DMS53 treated with DMSO at 0.1 percent for 48 hours (cell line): ENCODE measurements around the gene MEPE.

Experiments used
- DNase-seq: peaks from one replicate; lab custom pipeline; 2025; ENCODE audit not compliant: unreplicated experiment; lab: John Stamatoyannopoulos, UW

MEPE gene

DNA sequence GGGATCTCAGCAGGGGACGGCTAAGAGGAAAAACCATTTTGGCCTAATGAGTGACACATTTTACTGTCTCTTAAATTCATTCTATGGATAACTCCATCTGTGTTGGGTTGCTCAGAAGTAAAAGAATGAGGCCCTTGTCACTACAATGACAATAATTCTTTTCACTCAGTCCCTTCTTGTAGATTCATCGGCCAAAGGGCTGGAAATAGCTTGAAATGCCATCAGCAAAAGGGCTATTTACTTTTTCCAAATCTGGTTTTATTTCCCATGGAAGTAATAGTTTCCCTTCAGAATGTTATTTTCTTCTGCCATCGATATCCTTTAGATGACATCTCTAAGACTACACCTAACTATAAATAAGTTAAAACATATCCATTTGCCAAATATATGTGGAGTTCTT lies 7.4 kb downstream of the MEPE start:
- no peak for DNase-seq

DNA sequence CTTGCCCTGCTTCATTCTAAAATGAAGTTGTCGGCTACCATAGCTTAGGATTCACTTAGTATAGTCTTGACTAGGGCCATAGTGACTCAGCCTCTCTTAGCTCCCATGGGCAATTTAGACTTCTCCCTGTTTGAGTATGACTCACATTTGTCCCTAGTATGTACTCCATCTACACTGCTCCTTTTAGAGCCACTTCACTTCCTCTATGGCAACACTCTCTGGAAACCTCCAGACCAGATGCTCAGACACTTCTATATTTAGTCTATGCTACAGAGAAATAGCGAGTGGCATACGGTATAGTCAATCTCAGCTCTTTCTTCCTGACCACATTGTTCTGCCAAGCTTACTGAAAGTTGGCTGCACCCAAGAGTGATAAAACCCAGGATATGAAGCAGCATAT lies 11.2 kb downstream of the MEPE start:
- peak; percentile 64 for DNase-seq

DNA sequence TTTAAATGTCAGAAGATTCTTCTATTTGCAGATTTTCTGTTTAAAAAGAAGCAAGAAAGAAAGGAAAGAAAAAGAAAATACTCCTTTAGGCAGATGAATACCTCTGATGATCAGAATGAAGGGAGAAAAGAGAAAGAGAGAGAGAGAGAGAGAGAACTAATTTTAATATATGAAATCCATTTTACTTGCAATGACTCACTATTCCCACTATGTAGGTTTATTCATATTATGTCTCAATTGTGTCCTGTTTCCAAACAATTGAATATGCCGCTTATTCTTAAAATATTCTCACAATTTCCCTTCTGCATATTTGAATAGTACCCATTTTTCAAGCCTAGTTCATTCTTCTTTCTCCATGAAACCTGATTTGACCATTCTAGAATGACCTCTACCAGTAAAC lies 11.7 kb downstream of the MEPE start:
- no peak for DNase-seq

DNA sequence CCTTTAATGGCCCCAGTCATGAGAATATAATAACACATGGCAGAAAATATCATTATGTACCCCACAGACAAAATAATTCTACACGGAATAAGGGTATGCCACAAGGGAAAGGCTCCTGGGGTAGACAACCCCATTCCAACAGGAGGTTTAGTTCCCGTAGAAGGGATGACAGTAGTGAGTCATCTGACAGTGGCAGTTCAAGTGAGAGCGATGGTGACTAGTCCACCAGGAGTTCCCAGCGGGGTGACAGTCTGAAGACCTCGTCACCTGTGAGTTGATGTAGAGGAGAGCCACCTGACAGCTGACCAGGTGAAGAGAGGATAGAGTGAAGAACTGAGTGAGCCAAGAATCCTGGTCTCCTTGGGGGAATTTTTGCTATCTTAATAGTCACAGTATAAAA lies 13.5 kb downstream of the MEPE start:
- DNase-seq, result no peak

DNA sequence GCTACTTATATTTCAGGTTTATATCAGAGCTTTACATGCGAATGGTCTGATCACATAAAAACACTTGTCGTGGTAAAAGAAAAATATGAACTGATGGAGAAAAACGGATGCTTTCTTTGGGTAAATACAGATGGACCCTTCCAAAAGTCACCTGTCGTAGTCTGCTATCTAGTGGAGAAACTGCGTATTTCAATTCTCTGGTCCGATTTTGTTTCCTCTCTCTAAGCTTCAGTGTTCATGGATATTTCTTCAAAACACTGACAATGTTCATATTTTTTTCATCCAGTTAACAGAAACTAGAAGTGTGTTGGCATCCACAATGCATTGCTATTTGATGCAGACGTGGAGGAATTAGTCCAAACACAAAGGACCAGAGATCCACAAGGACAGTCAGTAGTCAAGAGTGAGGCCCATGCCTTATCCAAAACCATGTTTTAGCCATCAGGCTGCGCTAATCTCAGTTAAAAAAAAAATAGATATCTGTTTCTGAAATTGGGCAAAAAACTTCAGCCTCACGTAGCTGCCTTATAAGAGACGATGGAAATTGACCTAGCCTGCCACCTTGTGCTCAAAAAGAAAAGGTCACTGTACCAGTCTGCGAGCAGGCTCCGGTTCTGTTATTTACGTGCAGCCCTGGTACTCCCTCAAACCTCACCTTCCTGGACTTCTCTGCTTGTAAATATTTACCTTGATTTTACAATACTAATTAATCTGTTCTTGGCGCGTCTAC lies 16.0 kb downstream of the MEPE start:
- peak; percentile 27 for DNase-seq

DNA sequence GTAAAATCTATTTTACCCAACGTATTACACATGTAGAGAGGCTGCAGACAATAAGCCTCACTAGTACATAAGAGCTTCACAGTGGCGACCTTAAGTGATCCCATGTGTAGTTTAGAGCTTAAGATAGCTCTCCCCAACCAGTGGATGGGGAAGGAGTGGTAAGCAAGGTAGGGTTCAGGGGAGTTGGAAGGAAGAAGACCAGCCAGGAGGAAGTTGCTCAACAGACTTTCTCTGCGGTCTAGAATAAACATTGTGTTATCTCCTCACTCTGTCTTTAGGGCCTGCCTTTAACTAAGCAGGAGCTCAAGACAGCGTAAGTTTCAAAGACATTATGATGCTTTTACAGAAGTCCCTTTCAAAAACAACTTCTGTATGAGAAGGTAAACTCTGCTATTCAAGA lies 16.8 kb downstream of the MEPE start:
- DNase-seq, result no peak

DNA sequence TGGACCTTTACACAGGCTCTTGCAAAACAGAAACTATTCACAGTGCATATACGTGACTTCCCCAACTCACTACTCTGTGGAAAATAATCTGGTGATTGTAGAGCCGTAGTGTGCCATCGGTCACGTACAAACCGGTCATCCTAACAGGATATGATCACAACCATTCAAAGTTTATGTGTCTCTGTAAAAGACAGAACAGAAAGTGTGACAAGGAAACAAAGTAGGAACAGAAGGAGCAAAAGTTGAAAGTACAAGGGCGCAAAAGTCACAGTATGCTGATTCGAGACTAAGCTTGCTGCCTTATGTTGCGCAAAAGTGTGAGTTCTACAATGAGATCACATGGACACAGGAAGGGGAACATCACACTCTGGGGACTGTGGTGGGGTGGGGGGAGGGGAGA lies 18.6 kb downstream of the MEPE start:
- no peak for DNase-seq

DNA sequence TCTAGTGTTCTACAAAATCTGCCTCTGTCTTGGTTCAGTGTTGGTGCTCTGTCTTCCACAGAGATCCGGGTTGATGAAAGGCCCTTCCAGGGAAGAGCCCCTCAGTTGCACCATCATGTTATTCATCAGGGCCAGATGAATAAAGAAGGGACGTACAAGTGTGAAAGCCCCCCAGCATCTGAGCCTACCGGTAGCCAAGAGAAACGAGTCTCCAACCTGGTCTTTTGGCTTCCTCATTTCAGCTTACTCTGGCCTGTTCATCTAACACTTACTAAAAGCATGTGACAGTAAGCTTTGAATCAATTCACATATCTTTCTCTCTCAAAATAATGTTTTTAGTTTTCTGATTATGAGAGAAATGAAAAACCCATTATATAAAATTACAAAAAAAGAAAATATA lies 19.2 kb downstream of the MEPE start:
- no peak for DNase-seq

DNA sequence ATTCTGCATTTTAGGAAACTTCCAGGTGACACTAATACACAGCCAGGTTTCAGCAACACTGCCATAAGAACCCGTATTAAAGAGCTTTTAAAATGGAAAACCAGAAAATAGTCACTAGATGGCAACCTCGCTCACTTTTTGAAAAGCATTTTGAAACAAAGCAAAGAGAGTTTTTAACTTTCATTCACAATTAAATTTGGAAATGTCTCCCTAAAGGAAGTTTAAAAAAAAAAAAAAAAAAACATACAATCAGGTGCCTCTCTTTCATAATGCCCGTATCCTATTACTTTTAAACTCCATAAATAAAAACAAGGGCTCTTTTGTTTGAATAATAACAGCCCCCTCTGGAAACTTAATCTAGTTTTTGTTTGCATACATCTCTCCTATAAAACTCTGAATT lies 20.3 kb downstream of the MEPE start:
- peak; percentile 20 for DNase-seq

DNA sequence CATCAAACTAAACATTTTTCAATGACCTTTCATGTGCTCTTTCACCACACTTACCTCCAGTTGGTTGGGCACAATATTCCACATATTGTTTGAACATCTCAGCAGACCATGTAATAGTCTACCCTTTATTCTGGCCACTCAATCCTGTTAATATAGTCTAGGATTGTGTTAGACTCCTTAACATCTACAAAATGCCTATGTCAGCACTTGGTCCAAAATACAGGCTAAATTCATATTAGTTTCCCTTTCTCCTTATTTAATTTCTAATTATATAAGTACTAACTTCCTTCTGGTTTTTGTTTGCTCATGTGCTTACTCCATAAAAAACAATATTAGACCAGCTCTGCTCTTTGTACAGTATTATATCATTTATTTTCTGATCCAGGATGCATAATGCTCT lies 21.1 kb downstream of the MEPE start:
- DNase-seq, result no peak

DNA sequence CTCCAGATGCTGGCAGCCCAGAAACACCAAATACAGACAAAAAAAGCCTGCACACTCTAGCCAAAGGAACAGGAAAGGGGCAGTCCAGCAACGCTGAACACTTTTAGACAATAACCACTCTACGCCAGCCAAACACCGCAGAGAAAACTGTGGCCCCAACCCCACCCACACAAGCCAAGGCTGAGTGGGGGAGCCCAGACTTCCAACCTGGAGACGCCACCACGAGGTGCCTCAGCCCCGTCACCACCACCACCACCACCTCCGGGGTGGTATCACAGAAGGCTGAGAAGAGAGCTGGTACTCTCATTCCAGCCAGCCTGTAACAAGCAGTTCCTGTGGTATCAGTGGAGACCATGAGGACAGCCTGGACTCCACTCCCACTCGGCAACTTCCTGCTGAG lies 22.8 kb downstream of the MEPE start:
- DNase-seq, result no peak

DNA sequence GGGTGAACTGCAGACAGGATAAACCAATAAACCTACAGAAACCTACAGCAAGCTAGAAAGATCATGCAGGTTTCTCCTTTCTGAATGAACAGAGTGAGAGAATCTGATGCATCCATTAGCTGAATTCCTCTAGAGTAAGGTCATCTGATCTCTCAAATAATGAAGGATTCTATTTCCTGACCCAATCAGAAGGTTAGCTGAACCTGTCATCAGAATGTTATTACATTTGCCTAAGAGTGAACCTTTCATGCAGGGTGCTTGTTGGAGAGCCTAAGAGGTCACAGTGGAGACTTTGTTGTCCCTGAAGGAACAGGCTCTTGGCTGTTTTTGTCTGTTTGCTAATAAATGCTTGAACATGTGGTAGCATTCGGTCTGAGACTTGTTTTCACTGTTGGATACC lies 24.0 kb downstream of the MEPE start:
- no peak for DNase-seq

DNA sequence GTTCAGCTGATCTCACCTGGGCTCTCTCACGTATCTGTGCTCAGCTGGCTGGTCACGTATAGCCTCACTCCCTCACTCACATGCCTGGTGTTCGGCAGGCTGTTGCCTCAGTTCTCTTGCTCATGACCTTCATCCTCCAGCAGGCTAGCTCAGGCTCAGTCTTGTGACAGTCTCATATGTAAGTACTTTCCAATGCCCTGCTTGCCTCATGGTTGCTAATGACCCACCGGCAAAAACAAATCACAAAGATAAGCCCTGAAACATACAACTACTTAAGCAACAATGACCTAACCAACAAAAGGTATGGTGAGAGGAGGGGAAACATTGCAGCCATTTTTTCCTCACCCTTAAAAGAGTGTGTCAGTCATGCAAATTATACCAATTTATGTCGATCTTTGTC lies 25.0 kb downstream of the MEPE start:
- DNase-seq, result no peak

DNA sequence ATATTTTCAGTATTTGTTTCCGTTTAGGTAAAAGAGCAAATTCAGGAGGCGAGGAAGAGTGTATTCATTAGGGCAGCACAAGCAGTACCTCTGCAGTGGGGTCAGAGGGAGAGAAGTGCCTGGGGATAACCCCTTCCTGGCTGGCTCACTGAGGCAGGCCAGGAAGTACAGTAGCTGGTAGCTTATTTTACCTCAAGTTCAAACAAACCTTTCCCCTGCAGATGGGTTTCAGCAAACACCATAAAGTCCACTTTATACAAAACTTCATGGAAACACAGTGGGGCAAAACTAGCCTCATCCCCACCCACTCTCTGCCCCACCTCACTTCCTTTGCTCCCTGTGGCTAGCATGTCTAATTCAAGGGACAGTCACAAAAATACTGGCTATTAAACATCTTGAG lies 29.5 kb downstream of the MEPE start:
- no peak for DNase-seq

DNA sequence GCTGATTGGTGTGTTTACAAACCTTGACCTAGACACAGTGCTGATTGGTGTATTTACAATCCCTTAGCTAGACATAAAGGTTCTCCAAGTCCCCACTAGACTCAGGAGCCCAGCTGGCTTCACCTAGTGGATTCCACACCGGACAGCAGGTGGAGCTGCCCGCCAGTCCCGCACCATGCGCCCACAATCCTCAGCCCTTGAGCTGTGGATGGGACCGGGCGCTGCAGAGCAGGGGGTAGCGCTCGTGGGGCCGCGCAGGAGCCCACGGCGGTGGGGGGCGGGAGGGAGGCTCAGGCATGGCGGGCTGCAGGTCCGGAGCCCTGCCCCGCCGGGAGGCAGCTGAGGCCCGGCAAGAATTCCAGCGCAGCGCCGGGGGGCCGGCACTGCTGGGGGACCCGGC lies 30.7 kb downstream of the MEPE start:
- no peak for DNase-seq

DNA sequence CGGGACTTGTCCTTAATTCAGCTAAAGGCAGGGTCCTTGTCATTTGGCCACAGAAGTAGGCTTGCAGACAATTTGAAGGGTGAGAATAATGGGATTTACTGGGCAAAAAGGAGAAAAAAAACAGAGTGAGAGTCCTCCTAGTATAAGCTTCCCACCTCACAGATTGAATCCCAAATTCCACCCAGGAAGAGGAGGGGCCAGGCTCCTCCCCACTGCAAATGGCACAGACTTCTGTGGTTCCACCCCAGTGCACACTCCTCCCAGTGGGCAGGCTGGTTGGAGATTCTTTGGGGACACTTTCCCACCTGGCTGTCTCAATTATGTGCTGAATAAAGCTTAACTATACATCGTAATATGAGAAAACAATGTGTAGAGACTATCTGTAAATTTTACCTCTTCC lies 31.6 kb downstream of the MEPE start:
- no peak for DNase-seq

DNA sequence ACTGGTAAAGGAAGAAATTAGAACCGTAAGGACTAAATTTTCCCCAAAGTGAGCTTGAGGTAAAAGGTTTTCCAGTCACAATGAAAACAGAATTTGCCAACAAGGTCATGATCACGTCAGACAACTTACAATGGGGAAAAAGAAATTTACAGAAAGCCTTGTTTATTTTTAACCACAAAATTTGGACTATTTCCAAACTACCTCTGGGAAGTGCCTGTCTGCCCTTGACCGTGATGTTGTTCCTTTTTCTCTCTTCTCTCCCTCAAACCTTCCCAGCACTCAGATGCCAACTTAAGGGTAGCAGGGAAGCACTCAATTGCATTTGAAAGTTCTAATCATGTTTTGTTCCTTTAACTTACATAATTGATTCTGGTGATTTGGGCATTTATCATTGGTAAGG lies 32.5 kb downstream of the MEPE start:
- DNase-seq, result no peak

DNA sequence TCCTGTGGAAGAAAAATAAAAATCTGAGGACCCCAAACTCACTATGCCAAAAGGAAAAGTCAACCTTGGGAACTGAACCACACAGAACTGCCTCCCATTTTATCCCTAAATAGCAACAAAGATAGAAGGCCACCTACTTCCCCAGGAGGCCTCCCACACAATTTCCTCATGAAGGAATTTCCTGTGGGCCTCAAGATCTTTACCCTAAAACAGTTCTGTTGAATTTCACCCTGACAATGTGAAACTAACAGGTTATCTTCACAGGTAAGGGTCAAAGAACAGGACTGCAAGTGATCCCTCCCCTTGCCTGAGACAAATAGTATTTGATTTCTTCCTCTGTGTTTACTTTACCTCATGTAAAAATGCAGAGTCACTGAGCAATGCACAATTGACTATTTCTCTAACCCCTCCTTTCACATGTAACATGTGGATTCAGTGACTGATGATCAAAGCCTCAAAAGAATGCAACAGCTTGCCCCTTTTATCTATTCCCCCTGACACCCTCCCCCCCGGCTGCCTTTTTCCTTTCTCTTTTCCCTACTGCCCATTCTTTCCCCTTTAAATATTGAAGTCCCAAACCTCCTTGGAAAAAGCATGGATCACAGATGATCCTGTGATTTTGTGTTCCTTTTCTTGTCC lies 33.3 kb downstream of the MEPE start:
- peak; percentile 6 for DNase-seq

DNA sequence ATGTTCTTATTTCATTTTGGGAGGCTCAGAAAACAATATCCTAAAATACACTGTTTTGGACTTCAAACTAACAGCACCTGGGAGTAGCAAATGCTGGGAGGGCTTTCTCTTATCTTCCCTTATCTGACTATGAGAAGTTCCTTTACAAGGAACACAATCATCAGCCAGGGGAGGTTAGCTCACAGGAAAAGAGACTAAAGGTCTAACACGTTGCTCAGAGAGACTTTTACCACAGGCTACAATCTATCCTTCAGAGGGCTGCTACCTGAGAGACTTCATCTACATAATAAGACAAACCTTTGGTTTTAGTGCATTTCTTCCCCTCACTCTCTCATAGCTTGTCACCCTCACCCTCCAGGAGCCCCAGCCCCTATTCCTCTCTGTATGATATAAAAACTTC lies 35.8 kb downstream of the MEPE start:
- DNase-seq, result no peak

DNA sequence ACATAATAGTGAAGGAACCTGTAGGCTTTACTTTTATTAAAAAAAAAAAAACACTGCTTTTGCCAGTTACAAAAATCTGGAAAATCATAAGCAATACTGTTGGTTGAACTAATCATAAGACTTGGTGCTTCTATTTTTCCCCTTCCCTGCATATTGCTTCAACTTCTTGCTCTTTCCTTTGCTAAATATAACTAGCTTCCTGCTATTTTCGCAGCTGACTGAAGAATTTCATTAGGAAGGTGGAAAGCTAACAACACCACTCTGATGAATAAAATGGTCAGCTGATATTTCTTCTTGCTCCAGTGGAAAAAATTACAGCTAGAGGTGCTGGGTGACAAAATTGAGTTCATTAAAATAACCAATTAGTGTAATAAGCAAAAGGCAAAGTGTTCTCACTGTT lies 39.3 kb downstream of the MEPE start:
- DNase-seq, result no peak

DNA sequence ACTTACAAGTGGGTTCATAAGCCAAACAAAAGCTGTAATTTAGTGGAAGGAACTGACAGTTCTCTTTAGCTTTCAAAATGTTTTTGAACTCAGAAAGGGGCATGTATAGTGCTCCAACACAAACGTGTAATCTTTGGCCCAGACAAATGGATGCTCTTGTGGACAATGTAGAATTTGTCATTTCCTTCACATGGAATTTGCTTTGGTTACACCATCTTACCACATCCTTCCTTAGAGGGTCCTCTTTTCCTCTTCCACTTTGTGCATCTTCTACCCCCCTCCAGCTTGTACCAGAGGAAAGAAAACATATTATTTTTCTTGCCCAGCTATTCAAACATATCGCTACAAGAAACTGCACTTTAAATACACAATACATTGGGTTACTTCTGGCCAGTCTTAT lies 42.4 kb downstream of the MEPE start:
- no peak for DNase-seq

DNA sequence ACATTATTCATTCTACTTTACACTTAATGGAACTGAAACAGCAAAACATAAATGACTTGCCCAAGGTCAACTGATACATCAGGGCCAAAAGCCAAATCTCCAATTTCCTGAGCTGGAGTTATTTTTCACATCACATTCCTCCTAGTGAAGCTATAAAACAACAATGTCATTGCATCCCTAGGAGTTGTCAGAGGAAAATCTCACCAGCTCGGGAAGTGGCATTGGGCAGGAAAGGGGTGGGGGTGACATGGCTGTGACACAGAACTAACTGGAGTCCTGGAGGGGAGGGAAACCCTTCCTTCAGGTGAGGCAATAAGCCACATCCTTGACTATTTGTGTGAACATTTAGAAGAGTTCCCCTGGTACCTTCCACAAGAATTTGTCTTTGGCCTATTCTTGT lies 47.3 kb downstream of the MEPE start:
- DNase-seq, result no peak

DNA sequence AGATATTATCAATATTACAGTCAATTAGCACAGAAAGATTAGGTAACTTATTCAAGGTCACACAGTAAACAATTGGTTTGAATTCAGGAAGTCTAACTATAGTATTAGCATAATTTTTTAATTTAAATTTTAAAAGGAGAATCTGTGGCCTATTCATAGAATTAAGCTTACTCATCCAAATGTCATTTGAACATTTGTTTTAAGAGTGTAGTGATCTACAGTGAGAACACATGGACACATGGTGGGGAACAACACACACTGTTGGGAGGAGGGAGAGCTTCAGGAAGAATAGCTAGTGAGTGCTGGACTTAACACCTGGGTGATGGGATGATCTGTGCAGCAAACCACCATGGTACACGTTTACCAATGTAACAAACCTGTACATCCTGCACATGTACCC lies 48.3 kb downstream of the MEPE start:
- no peak for DNase-seq
